HG03469 (cell line): ENCODE measurements around the gene MEIOSIN.
"Not testable (repeated sequence)": the region's sequence is repeated elsewhere in the genome, so short reads cannot be mapped to it uniquely, and the experiment has no call there.

Experiments
- ATAC-seq: cut with Tn5 transposase; IDR thresholded peaks from one replicate; pipeline ENCODE4 v1.9.1; 2021; ENCODE audit warnings: mild to moderate bottlenecking, moderate library complexity, moderate number of reproducible peaks; ENCODE audit not compliant: unreplicated experiment

MEIOSIN gene

DNA sequence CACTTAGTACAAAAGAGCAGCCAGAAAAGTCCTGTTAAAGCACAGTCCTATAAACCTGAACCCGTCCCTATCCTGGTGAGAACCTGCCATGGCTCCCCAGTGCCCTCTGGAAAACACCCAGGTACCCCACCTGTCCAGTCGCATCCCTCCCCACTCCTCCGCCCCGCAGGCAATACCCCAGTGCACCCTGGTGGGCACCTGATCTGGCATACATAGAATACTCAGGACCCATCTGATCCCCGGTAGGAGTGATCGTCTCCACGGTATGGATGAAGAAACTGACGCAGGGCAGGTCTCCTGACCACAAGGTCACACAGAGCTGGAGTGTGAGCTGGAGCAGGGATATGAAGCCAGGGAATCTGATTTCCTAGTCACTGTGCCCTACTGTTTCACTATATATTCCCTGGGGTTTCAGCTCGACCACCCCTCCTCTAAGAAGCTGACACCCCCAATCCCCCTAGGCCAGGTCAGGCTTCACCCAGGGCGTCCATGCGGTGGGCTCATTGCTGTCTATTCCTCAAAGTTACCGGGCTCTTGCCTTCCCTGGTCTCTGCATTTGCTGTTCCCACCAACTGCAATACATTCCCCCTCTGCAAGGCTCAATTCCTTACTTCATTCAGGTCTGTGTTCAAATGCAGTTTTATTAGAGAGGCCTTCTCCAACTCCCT lies 15.1 kb upstream of the MEIOSIN start:
- ATAC-seq: no peak

- ATAC-seq: not testable (repeated sequence)
Observed at GRCh38 chr19:45720065-45720464, 13.2 kb upstream of the MEIOSIN start.

GRCh38 chr19:45728683-45729082 lies 4.6 kb upstream of the MEIOSIN start:
- ATAC-seq: not testable (repeated sequence)

DNA sequence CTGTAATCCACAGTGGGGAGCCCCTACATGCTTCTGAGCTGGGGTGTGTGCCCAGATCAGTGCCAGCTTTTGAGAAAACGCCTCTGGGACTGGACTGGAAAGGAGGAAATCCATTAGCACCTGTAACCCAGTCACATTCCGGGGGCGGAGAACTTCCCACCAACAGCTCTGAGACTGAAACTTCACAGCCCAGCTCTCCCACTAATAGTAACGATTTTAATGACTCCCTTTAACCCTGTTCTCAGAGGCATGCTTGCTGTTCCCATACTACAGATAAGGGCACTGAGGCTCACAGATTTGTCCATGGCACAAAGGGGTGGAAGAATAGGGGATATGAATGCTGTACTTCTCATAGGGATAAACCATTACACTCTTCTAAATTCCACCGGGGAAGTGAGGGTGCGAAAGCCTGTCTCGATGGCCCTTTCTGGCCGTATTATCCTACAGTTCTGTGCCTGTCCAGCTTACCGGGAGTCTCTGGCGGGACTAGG lies 3.4 kb upstream of the MEIOSIN start:
- ATAC-seq: no peak

DNA sequence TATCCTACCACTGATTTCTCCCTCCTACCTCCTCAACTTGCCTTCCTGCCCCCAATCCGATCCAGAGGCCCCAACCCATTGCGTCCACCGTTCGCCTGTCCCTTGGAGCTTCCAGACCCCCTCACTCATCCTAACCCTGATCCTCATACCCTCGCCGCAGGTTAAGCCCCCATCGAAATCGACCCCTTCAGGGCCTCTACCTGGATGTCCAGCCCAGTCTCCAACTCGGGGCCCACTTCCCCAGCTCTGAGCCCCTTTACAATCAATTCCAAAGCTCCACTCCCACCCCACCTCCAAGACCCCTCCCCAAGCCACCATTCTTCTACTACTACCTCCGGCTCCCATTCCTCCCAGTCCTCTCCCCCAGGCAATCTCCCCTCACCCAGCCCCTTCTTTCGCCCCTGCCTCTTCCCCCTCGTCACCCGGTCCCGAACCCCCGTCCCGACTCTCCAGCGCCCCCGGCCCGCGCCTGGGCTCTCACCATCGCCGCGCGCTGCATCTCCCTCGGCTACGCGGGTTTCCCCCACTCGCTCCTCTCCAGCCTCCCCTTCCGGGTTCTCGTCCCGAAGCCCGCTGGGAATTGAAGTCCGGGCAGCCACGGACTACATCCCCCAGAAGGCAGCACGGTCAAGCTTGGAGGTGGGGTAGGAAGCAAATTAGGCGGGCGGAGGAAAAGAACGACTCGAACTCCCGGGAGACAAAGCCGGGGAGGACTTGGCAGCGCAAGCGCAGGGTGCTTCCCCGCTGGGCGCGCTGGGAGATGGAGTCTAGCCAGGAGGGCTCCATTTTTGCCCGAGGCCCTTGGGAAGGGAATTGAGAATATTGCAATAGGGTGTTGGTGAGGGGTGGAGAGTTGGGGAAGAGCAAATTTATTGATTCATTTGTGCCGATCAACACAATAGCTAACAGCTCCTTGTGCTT lies 2.6 kb upstream of the MEIOSIN start, which contains the start of gene FBXO46:
Gene FBXO46, minus strand, starts transcription at position 529 of the 921 bp plus-strand sequence. CDS start 17,401 bp downstream, outside the sequence.
- ATAC-seq: peak; percentile 69

DNA sequence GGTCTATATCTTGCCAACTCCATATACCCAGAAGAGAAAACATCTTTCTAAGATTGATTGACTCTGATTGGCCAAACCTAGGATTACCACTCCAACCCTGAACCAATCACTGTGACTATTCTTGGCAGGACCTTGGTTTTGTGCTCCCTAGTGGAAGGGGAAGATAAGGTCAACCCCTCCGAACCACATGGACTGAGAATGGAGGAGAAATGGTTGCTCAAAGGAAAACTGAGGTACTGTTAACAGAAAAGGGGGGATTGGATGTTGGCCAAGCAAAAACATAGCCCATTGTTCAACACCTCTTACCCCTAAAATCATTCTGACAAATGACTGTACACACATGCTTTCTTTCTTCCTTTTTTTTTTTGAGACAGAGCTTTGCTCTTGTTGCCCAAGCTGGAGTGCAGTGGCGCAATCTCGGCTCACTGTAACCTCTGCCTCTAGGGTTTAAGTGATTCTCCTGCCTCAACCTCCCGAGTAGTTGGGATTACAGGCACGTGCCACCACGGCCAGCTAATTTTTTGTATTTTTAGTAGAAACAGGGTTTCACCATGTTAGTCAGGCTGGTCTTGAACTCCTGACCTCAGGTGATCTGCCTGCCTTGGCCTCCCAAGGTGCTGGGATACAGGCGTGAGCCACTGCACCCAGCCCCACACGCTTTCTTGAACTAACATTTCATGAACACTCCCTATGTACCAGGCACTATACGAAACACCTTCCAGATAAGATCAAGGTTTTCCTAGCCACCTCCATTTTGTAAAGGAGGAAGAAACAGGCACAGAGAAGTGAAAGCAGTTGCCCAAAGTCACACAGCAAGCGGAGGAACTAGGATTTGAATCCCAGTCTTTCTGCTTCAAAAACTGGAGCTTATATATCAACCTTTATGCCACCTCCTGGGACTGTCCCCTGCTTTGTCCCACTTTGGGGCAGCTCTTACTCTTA lies 6.5 kb downstream of the MEIOSIN start:
- no peak for ATAC-seq

DNA sequence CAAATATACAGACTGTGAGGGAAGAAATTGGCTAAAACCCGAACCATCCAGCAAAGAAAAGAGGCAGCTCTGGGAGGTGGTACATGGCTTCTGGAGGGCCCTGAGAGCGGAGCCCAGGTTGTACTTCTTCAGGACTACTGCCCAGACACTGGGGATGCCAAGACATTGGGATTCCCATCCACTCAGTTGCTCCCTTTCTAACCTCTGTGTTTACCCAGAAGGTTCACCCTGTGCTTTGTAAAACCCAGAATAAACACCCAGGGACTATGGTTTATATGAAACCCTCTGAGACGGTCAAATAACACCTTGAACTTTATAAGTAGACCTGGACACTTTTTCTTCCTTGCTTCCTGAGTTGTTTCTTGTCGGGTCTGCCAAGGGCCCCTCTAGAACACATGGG lies 9.7 kb downstream of the MEIOSIN start:
- ATAC-seq: no peak

DNA sequence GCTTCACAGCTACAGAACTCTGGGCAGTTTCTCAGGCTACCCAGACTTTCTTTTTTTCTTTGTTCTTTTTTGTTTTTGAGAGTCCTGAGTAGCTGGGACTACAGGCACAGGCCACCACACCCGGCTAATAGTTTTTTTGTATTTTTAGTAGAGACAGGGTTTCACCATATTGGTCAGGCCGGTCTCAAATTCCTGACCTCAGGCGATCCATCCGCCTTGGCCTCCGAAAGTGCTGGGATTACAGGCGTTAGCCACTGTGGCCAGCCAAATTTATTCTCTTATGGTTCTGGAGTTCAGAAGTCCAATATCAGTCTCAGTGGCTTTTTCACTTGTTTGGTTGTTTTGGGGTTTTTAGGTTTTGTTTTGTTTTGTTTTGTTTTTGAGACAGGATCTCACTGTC lies 12.4 kb downstream of the MEIOSIN start:
- no peak for ATAC-seq

DNA sequence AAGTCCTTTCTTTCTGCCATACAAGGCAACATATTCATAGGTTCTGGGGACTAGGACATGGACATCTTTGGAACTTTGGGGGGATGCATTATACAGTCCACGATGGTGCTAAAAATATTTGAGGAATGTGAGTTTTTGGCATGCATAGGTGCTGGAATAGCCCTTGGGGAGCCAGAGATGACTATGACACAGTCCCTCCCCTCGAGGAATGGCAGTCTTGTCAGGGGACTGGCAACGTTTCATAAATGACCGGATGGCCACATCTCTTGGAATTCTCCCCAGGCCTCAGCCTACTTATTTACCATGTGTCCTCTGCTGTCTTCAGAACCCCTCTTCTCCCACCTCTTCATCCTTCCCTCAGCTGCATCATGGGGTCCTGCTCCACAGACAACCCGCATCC lies 13.6 kb downstream of the MEIOSIN start:
- no peak for ATAC-seq

- ATAC-seq: no peak
Observed at GRCh38 chr19:45747513-45747912, 14.3 kb downstream of the MEIOSIN start.

DNA sequence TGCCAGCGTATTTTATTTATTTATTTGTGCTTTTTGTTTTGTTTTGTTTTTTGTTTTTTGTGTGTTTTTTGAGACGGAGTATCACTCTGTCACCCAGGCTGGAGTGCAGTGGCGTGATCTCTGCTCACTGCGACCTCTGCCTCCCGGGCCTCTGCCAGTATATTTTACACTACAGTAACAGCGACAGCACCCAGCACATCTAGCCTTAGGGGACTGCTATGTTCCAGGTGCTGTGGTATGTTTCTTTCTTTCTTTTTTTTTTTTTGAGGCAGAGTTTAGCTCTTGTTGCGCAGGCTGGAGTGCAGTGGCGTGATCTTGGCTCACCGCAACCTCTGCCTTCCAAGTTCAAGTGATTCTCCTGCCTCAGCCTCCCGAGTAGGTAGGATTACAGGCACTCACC lies 18.2 kb downstream of the MEIOSIN start:
- not testable (repeated sequence) for ATAC-seq

DNA sequence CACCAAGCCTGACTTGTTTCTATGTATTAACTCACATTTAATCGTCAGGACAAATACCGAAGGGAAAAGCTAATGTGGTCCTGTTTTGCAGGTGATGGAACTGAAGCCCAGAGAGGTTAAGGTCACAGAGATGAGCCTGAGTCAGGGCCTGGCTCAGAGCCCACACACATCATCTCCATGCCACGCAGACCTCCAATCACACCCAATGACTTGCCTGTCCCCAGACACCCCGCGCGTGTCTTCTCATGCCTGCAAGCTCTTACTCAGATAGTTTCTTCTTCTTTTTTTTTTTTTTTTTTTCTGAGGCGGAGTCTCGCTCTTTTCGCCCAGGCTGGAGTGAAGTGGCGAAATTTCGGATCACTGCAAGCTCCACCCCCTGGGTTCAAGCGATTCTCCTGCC lies 19.4 kb downstream of the MEIOSIN start:
- no peak for ATAC-seq

- ATAC-seq: no peak
Observed at GRCh38 chr19:45753548-45753947, 20.3 kb downstream of the MEIOSIN start.

- no peak for ATAC-seq
Observed at GRCh38 chr19:45754323-45754722, 21.1 kb downstream of the MEIOSIN start.

DNA sequence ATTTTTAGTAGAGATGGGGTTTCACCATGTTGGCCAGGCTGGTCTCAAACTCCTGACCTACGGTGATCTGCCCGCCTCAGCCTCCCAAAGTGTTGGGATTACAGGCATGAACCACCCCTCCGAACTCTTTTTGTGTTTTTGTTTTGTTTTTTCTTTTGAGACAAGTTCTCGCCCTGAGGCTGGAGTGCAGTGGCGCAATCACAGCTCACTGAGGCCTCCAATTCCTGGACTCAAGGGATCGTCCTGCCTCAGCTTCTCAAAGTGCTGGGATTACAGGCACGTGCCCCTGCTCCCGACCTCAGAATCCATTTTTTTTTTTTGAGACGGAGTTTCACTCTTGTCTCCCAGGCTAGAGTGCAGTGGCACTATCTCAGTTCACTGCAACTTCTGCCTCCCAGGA lies 24.5 kb downstream of the MEIOSIN start:
- ATAC-seq: no peak

GRCh38 chr19:45758921-45759320 lies 25.7 kb downstream of the MEIOSIN start:
- no peak for ATAC-seq

GRCh38 chr19:45761714-45762113 lies 28.5 kb downstream of the MEIOSIN start:
- ATAC-seq: no peak

DNA sequence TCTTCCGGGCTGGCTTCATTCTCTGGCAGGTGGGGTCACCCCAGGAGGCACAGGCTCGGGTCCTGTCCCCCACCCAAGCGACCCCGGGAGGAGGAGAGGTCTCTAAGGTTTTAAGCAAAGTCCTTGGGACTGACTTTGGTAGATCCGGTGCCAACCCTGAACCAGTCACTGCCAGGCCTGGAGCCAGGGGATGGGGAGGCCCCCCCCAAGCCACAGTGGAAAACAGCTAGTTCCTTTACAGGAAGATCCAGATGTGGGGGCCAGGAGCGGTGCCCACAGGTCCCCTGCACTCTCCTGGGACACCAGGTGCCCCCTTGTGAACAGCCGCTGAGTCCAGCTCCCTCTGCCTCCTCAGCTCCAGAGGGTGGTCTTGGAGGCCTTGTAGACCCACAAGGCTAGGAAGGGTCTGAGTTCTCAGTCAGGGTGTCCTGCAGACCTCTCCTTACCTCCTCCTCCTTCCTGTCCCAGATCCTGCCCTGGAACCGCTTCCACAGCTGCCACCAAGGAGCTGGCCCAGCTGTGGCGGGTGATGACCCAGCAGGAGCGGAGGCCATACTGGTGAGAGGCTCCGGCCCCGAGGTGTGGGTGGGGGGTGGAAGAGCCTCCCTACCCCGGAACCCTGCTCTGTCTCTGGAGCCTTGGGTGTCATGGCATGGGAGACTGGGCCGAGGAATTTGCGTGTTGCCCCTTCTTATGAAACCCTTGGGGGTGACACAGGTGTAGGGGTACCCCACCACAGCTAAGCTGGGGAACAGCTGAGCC lies 29.8 kb downstream of the MEIOSIN start:
- ATAC-seq: no peak

- no peak for ATAC-seq
Observed at GRCh38 chr19:45763691-45764294, 30.6 kb downstream of the MEIOSIN start.

DNA sequence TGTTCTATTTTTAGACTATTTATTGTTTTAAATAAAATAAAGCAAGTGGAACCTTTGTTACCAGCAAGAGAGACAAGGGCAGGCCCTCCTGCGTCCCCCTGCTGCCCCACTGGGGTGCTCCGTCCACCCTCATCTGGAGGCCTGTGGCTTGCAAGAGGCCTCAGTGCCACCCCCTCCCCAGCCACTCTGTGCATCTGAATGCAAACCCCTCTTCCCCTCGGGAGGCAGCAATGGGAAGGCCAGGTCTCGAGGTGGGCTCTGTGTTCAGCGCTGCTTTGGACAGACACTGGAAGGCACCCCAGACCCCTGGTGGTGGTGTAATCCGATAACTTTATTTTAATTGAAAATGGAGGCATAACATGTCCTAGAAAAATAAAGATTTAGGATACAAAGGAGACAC lies 31.2 kb downstream of the MEIOSIN start:
- no peak for ATAC-seq
